CD4-positive, alpha-beta T cell treated with Interleukin-1 beta for 1 hour (primary cell): ENCODE results near the gene GPR152.
"Not testable (repeated sequence)": the region's sequence is repeated elsewhere in the genome, so short reads cannot be mapped to it uniquely, and the experiment has no call there.

ENCODE experiments used
- DNase-seq, 2 donors: peaks; one replicate each; pipeline ENCODE4 v3.0.0-alpha.2; 2020 to 2022

Gene GPR152

DNA sequence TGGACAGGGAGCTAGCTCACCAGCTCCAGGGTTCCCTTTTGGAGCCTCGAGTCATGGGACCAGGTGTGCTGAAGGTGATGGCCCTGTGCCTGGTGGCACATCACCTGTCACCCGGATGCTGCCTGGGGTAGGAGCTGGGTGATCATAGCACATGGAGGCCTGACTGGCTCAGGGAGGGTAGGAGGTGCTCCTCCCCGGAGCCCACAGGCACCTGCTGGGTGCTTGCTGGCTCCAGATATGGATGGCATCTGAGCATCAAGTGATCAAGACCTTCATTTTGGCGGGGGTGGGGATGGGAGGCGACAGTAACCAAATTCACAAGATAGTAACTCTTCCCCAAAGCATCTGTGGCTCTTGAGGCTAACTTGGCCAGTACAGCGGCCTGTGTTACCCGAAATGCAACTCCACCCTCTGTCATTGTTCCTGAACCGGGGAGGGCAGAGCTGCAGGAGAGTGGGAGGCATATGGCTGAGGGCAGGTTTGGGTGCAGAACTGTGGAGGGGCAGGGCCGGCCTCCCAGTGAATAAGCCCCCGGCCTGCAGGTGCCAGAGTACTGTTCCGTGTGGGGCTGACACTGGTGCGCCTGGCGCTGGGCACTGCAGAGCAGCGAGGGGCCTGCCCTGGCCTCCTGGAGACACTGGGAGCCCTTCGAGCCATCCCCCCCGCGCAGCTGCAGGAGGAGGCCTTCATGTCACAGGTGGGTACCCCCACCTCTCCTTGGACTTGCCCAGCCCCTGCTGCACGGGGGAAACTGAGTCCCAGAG lies 43.9 kb downstream of the GPR152 start:
- peak in 1 of 2 donors; percentile 16 for DNase-seq

DNA sequence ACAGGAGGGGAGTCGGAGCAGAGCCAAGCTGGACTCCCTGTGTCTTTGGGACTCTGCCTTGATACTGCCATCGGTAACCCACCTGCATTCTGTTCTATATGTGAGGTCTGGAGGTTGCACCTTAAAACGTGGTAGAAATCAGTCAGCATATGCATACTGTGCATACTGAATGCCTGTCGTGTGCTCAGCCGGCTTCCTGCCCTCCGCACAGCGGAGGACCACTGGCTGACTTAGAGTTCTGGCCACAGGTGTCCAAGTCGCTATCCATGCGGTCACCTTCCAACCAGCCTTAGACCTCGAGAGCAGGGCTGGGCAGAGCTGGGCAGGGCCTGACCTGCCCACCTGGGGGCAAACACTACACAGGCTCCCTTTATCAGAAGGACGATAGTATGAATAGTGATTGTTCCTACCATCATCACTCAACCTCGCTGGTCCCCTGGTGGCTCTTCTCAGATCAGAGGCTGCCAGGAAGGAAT lies 44.8 kb downstream of the GPR152 start:
- no peak for DNase-seq

- DNase-seq: no peak
Observed at GRCh38 chr11:67406969-67407687, 45.4 kb downstream of the GPR152 start.

- no peak for DNase-seq
Observed at GRCh38 chr11:67406420-67406968, 46.0 kb downstream of the GPR152 start.

DNA sequence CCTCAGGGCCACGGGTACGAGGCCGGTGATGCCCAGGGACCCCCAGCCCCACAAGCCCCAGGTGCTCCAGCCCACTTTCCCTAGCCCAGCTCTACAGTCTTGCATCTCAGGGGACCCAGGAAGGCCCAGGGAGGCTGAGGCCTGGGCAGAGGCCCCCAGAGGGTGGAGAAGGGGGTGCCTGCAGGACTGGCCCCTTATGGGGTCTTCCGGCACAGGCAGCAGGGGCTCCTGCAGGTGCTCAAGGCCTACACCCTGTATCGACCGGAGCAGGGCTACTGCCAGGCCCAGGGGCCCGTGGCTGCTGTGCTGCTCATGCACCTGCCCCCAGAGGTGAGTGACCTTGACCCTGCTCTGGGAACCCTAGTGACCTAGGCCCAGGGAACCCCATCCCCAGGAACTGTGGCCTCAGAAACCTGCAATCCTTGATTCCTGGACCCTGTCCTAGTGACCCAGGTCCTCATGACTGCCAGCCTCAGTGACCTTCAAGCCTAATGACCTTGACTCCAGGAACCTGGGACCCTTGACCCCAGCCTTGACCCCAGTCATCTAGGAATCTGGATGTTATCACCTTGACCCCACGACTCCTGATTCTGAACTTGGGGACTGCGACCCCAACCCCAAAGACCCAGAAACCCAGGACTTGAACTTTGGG lies 46.7 kb downstream of the GPR152 start:
- DNase-seq: no peak

GRCh38 chr11:67405196-67405567 lies 47.3 kb downstream of the GPR152 start:
- DNase-seq: no peak

GRCh38 chr11:67404515-67405195 lies 47.9 kb downstream of the GPR152 start:
- peak; percentile 49 to 64 for DNase-seq

GRCh38 chr11:67403085-67403484 lies 49.4 kb downstream of the GPR152 start:
- DNase-seq: not testable (repeated sequence)

GRCh38 chr11:67402192-67402839 lies 50.2 kb downstream of the GPR152 start:
- DNase-seq: not testable (repeated sequence)

- DNase-seq: peak; percentile 90
Observed at GRCh38 chr11:67401495-67402191, 50.9 kb downstream of the GPR152 start, which contains the start of gene PPP1CA. Gene PPP1CA, minus strand, starts transcription at chr11:67401858. Its CDS starts 76 bp downstream, at chr11:67401782.
